SU-DHL-6 (cell line): Measurements from ENCODE around the gene RXFP3.
"Not testable (repeated sequence)": the region's sequence is repeated elsewhere in the genome, so short reads cannot be mapped to it uniquely, and the experiment has no call there.

Experiments
- H2AFZ ChIP-seq: fragments of 200-600 bp; sonication (generic); 2 replicates; pipeline ENCODE4 v1.6.1; 2014; ENCODE audit warnings: low read depth, mild to moderate bottlenecking, moderate library complexity, mixed read lengths, antibody characterized with exemption, low read length; ENCODE audit not compliant: severe bottlenecking
- H3F3A ChIP-seq: fragments of 200-600 bp; shearing (Covaris generic); 2 replicates; pipeline ENCODE4 v1.6.0; 2016; ENCODE audit warnings: antibody characterized with exemption, mild to moderate bottlenecking; ENCODE audit not compliant: insufficient read depth
- H3K27ac ChIP-seq: fragments of 200-600 bp; sonication (generic); 2 replicates; pipeline ENCODE4 v1.5.1; 2016; ENCODE audit warnings: low read depth, mild to moderate bottlenecking, low read length, moderate library complexity, mixed read lengths
- H3K27me3 ChIP-seq: fragments of 200-600 bp; sonication (generic), shearing (Covaris generic); 2 replicates; pipeline ENCODE4 v1.6.0; 2014; ENCODE audit warnings: mild to moderate bottlenecking, low read length
- H3K36me3 ChIP-seq: fragments of 200-600 bp; sonication (generic); 2 replicates; pipeline ENCODE4 v1.6.1; 2014; ENCODE audit warnings: mild to moderate bottlenecking, low read length, mixed read lengths
- H3K4me2 ChIP-seq: fragments of 300-600, 200-600 bp; shearing (Covaris generic), sonication (generic); 2 replicates; pipeline ENCODE4 v1.6.0; 2014; ENCODE audit warnings: low read length, low read depth, mild to moderate bottlenecking; ENCODE audit not compliant: poor library complexity, severe bottlenecking
- H3K4me3 ChIP-seq: fragments of 200-600 bp; sonication (generic); 2 replicates; pipeline ENCODE4 v1.5.1; 2014; ENCODE audit warnings: antibody characterized with exemption, low read length, mild to moderate bottlenecking, mixed read lengths; ENCODE audit not compliant: insufficient read depth, poor library complexity, severe bottlenecking
- H3K79me2 ChIP-seq: fragments of 200-600 bp; sonication (generic); 2 replicates; pipeline ENCODE4 v1.6.1; 2014; ENCODE audit warnings: mild to moderate bottlenecking, low read length, moderate library complexity; ENCODE audit not compliant: insufficient read depth
- H3K9ac ChIP-seq: fragments of 200-600 bp; sonication (generic); 2 replicates; pipeline ENCODE4 v1.7.0; 2014; ENCODE audit warnings: mild to moderate bottlenecking, low read length
- H3K9me2 ChIP-seq: fragments of 200-600 bp; sonication (generic); replicated peaks from 2 replicates; pipeline ENCODE4 v1.6.1; 2014; ENCODE audit warnings: low read length; ENCODE audit not compliant: insufficient read depth
- H3K9me3 ChIP-seq: fragments of 200-600 bp; sonication (generic); 2 replicates; pipeline ENCODE4 v1.6.1; 2014; ENCODE audit warnings: low read length, mixed read lengths; ENCODE audit not compliant: insufficient read depth
- H4K20me1 ChIP-seq: fragments of 200-600 bp; sonication (generic); 2 replicates; pipeline ENCODE4 v1.6.1; 2014; ENCODE audit warnings: low read depth, mild to moderate bottlenecking, antibody characterized with exemption, low read length, moderate library complexity, mixed read lengths
- EZH2phosphoT487 ChIP-seq: fragments of 200-600 bp; sonication (generic), shearing (Covaris generic); conservative IDR thresholded peaks from 2 replicates; pipeline ENCODE4 v1.6.1; 2018; ENCODE audit warnings: mild to moderate bottlenecking, antibody characterized with exemption, low read length, moderate library complexity, mixed read lengths
- TF ChIP-seq, protein P1 (sequence below): fragments of 200-600 bp; sonication (generic); IDR thresholded peaks from one replicate; pipeline ENCODE4 v1.5.1; 2017; ENCODE audit warnings: antibody characterized with exemption, mild to moderate bottlenecking, low read length, moderate library complexity; ENCODE audit not compliant: insufficient read depth, poor library complexity, severe bottlenecking

RXFP3 gene

GRCh38 chr5:33905381-33905780, 30.8 kb upstream of the RXFP3 start:
- TF ChIP-seq EZH2phosphoT487: no peak
- TF ChIP-seq, protein P1, sequence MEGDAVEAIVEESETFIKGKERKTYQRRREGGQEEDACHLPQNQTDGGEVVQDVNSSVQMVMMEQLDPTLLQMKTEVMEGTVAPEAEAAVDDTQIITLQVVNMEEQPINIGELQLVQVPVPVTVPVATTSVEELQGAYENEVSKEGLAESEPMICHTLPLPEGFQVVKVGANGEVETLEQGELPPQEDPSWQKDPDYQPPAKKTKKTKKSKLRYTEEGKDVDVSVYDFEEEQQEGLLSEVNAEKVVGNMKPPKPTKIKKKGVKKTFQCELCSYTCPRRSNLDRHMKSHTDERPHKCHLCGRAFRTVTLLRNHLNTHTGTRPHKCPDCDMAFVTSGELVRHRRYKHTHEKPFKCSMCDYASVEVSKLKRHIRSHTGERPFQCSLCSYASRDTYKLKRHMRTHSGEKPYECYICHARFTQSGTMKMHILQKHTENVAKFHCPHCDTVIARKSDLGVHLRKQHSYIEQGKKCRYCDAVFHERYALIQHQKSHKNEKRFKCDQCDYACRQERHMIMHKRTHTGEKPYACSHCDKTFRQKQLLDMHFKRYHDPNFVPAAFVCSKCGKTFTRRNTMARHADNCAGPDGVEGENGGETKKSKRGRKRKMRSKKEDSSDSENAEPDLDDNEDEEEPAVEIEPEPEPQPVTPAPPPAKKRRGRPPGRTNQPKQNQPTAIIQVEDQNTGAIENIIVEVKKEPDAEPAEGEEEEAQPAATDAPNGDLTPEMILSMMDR: no peak
- Histone ChIP-seq H3K4me3 (no peak overlapping the region), H4K20me1 (no peaks in the 10 kb centered on the region), H3K4me2 (no peak overlapping the region), H2AFZ (no peak overlapping the region), H3F3A (no peaks in the 10 kb centered on the region), H3K9me2 (no peaks in the 10 kb centered on the region), H3K79me2 (no peaks in the 10 kb centered on the region), H3K27me3 (no peaks in the 10 kb centered on the region), H3K36me3 (no peaks in the 10 kb centered on the region), H3K9me3 (peaks cover 6% of the 10 kb centered on the region; the same call in 1 of the 2 replicates), H3K27ac (no peak overlapping the region), H3K9ac (no peak overlapping the region)

GRCh38 chr5:33906248-33906647, 29.9 kb upstream of the RXFP3 start:
- H3F3A ChIP-seq, H3K9ac ChIP-seq, H3K27me3 ChIP-seq, H4K20me1 ChIP-seq, H3K9me2 ChIP-seq, H3K27ac ChIP-seq, H3K4me2 ChIP-seq, H3K79me2 ChIP-seq, H2AFZ ChIP-seq, H3K9me3 ChIP-seq, H3K36me3 ChIP-seq, H3K4me3 ChIP-seq: not testable (repeated sequence)

- H4K20me1 ChIP-seq, H3K9me3 ChIP-seq, H3K4me3 ChIP-seq, H3K27me3 ChIP-seq, H2AFZ ChIP-seq, H3K79me2 ChIP-seq, H3K36me3 ChIP-seq, H3K4me2 ChIP-seq, H3K9me2 ChIP-seq, H3F3A ChIP-seq, H3K27ac ChIP-seq, H3K9ac ChIP-seq: not testable (repeated sequence)
Measured at GRCh38 chr5:33914844-33915243, 21.3 kb upstream of the RXFP3 start.

DNA sequence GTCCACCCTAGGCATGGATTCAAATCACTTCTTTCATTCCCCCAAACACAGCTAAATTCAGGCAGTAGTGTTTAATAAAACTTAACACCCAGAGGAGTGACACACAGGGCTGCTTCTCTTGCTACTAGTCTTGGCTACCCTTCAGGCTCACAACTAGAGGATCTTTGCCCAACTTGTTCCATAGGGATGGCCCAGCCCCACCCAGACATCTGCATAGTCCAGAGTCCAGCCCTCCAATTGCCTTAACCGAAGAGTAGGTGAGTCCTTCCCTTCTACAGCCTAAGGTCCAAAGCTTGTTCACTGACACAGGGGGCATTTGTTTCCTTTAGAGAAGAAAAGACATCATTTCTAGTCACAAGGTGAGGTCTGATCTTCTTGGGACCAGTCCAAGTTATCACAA, 15.2 kb upstream of the RXFP3 start:
- H3F3A ChIP-seq: no peaks in the 10 kb centered on the region
- no peaks in the 10 kb centered on the region for H3K79me2 ChIP-seq
- no peak overlapping the region for H3K27ac ChIP-seq
- H3K36me3 ChIP-seq: no peaks in the 10 kb centered on the region
- no peaks in the 10 kb centered on the region for H3K27me3 ChIP-seq
- H3K9ac ChIP-seq: no peak overlapping the region
- no peaks in the 10 kb centered on the region for H3K9me2 ChIP-seq
- H3K4me3 ChIP-seq: no peak overlapping the region
- no peaks in the 10 kb centered on the region; the same call in 1 of the 2 replicates for H3K9me3 ChIP-seq
- no peak overlapping the region for H3K4me2 ChIP-seq
- TF ChIP-seq, protein P1: no peak
- TF ChIP-seq EZH2phosphoT487: no peak
- no peak overlapping the region for H2AFZ ChIP-seq
- H4K20me1 ChIP-seq: no peaks in the 10 kb centered on the region
